Activated B cell treated with CpG ODN at 0.5 μM for 24 hours (primary cell): Measurements from ENCODE around the gene TBXAS1. TPM values are rescaled to one million over a fixed set of nuclear protein-coding genes. Genes with fewer than 3 reads are reported as not detected.

ENCODE experiments used
- ATAC-seq: fragments of 200-7000 bp; cut with Tn5 transposase; one replicate; pipeline ENCODE4 v1.10.0; 2021; ENCODE audit warnings: low read depth, mild to moderate bottlenecking, moderate library complexity
- CTCF ChIA-PET: fragments of 350-600 bp; sonication (Branson Sonifier 250); formaldehyde crosslinking; loops from one replicate; lab custom pipeline; 2021; ENCODE audit warnings: antibody characterized with exemption; lab: Charles Lee
- POLR2A ChIA-PET: fragments of 350-600 bp; sonication (Branson Sonifier 250); formaldehyde crosslinking; loops from one replicate; lab custom pipeline; 2021; ENCODE audit warnings: antibody characterized with exemption; lab: Charles Lee
- DNase-seq: peaks from one replicate; pipeline ENCODE4 v3.0.0; 2022
- H3K27ac Mint-ChIP-seq: one replicate; pipeline ENCODE4 v1.8.0; 2020; ENCODE audit warnings: mixed read lengths
- H3K27me3 Mint-ChIP-seq: one replicate; pipeline ENCODE4 v1.8.0; 2021; ENCODE audit warnings: mixed read lengths
- H3K36me3 Mint-ChIP-seq: one replicate; pipeline ENCODE4 v1.8.0; 2021; ENCODE audit warnings: low read depth, mixed read lengths
- H3K4me1 Mint-ChIP-seq: one replicate; pipeline ENCODE4 v1.8.0; 2021; ENCODE audit warnings: mixed read lengths
- H3K4me3 Mint-ChIP-seq: one replicate; pipeline ENCODE4 v1.8.0; 2020; ENCODE audit warnings: mild to moderate bottlenecking, mixed read lengths
- H3K9me3 Mint-ChIP-seq: one replicate; pipeline ENCODE4 v1.8.0; 2020; ENCODE audit warnings: mixed read lengths
- CTCF ChIP-seq: fragments of 200-600 bp; IDR thresholded peaks from one replicate; pipeline ENCODE4 v1.8.0; 2022; ENCODE audit warnings: antibody characterized with exemption, mild to moderate bottlenecking
- intact Hi-C: fragments of 100-400 bp; cut with micrococcal nuclease; formaldehyde crosslinking; loops from one replicate; pipeline ENCODE4 v1.15.1; 2024
- total RNA-seq: library from RNA; stranded (reverse); gene quantifications from 2 replicates; pipeline ENCODE4 v1.2.3, GENCODE V29; 2022

TBXAS1 gene
- total RNA-seq, 1 donor from 2014 or later: 3.8 TPM

DNA sequence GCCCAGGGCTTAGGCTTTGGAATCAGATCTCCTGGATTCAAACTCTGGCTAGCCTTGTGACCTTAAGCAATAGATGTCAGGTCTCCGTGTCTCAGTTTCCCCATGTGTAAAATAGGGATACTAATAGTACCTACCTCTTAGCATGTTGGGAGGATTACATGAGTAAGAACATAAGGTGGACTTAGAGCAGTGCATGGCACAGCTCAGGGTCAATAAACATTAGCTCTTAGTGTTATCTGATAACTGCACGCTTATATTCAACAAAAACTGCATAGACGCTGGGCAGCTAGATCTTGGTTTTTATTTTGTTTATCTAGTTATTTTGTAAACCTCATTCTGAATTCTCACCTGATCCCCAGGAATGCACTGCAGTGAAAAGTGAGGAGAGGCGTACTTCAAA, 17.2 kb downstream of the TBXAS1 start:
- no peaks in the 10 kb centered on the region for H3K27me3 Mint-ChIP-seq
- H3K4me3 Mint-ChIP-seq: no peak overlapping the region
- DNase-seq (no peak), ATAC-seq (no peak)
- peaks cover 12% of the 10 kb centered on the region for H3K4me1 Mint-ChIP-seq
- no peaks in the 10 kb centered on the region for H3K9me3 Mint-ChIP-seq
- ChIA-PET POLR2A (no interaction called here), CTCF (no interaction called here)
- H3K27ac Mint-ChIP-seq: no peak overlapping the region
- no peaks in the 10 kb centered on the region for H3K36me3 Mint-ChIP-seq
- intact Hi-C loops: no loop called here
- TF ChIP-seq CTCF: no peak

- ChIA-PET CTCF (no interaction called here), POLR2A (no interaction called here)
- Mint-ChIP-seq H3K36me3 (no peaks in the 10 kb centered on the region), H3K27me3 (no peaks in the 10 kb centered on the region), H3K4me3 (no peak overlapping the region), H3K27ac (no peak overlapping the region), H3K9me3 (no peaks in the 10 kb centered on the region), H3K4me1 (no peaks in the 10 kb centered on the region)
- DNase-seq: no peak
- intact Hi-C loops: no loop called here
- ATAC-seq: no peak
- no peak for TF ChIP-seq CTCF
These were observed 19.2 kb downstream of the TBXAS1 start for GRCh38 chr7:139848274-139848673.

DNA sequence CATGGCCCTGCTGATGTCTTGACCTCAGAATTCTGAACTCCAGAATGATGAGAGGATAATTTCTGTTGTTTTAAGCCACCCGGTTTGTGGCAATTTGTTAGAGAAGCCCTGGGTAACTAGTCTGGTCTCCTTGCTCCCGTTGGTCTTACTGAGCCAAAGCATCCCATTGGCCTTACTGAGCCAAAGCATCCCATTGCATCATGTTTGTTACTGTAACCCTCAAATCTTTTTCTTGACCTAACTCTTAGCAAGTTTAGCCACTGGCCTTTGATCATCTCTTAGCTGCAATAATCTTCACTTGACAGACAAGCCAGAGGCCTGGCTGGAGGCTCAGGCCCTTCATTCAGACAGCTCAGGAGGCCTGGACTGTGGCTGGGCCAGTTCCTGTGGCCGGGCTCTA, 21.8 kb downstream of the TBXAS1 start:
- Mint-ChIP-seq H3K27me3 (no peaks in the 10 kb centered on the region), H3K36me3 (no peaks in the 10 kb centered on the region), H3K9me3 (no peaks in the 10 kb centered on the region), H3K4me3 (no peak overlapping the region), H3K4me1 (peaks cover 15% of the 10 kb centered on the region), H3K27ac (no peak overlapping the region)
- ATAC-seq: no peak
- ChIA-PET POLR2A (no interaction called here), CTCF (no interaction called here)
- no peak for DNase-seq
- no peak for TF ChIP-seq CTCF
- intact Hi-C loops: no loop called here

GRCh38 chr7:139851770-139852481, 22.9 kb downstream of the TBXAS1 start:
- H3K27me3 Mint-ChIP-seq: no peaks in the 10 kb centered on the region
- ChIA-PET CTCF (no interaction called here), POLR2A (no interaction called here)
- no peaks in the 10 kb centered on the region for H3K9me3 Mint-ChIP-seq
- H3K4me1 Mint-ChIP-seq: peaks cover 18% of the 10 kb centered on the region
- intact Hi-C loops: no loop called here
- no peak for TF ChIP-seq CTCF
- no peak for DNase-seq
- H3K27ac Mint-ChIP-seq: no peak overlapping the region
- H3K4me3 Mint-ChIP-seq: no peak overlapping the region
- ATAC-seq: no peak
- no peaks in the 10 kb centered on the region for H3K36me3 Mint-ChIP-seq

DNA sequence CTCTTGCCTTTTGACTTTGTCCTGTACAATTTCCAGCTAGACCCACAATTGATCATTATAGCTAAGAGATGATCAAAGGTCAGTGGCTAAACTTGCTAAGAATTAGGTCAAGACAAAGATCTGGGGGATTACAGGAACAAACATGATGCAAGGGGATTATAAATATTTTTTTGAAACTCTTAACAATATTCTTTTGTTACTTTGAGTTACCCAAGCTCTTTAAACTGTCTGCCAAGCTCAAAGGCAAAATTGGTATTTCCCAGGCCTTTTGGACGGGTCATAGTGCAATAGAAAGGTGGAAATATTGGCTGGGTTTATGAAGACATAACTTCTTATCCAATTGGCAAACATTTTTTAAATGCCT, 23.4 kb downstream of the TBXAS1 start:
- intact Hi-C loops: no loop called here
- no peaks in the 10 kb centered on the region for H3K27me3 Mint-ChIP-seq
- POLR2A ChIA-PET: no interaction called here

More for the DNA sequence above, 23.4 kb downstream of the TBXAS1 start:
- ATAC-seq: no peak
- no peak for DNase-seq
- H3K4me3 Mint-ChIP-seq: no peak overlapping the region
- peaks cover 18% of the 10 kb centered on the region for H3K4me1 Mint-ChIP-seq
- CTCF ChIA-PET: no interaction called here
- H3K36me3 Mint-ChIP-seq: no peaks in the 10 kb centered on the region
- TF ChIP-seq CTCF: no peak
- no peaks in the 10 kb centered on the region for H3K9me3 Mint-ChIP-seq
- H3K27ac Mint-ChIP-seq: no peak overlapping the region
